GM12878 (cell line): ENCODE data around the gene AGPAT2.

Experiments used
- ATF2 ChIP-seq: IDR thresholded peaks from 2 replicates; pipeline ENCODE4 v1.6.1; 2012; ENCODE audit warnings: low read length, inconsistent platforms
- CBFB ChIP-seq: IDR thresholded peaks from 2 replicates; pipeline ENCODE4 v1.6.1; 2016; ENCODE audit warnings: antibody characterized with exemption, low read depth
- CHD1 ChIP-seq: IDR thresholded peaks from 2 replicates; pipeline ENCODE4 v1.6.1; 2012; ENCODE audit warnings: low read depth, low read length, improper control_type of control experiment
- CTCF ChIP-seq, 3 experiments: IDR thresholded peaks in 2 of 3; conservative IDR thresholded peaks in 1 of 3; 2 replicates each; pipeline ENCODE4 v1.5.1; 2011; ENCODE audit warnings: low read depth in 3 of 3, low read length in 3 of 3, mild to moderate bottlenecking in 3 of 3, control low read depth in 2 of 3, moderate library complexity in 2 of 3, inconsistent platforms in 1 of 3, mixed read lengths in 1 of 3; ENCODE audit not compliant: control insufficient read depth in 2 of 3, insufficient read depth in 1 of 3; ENCODE audit errors: extremely low read depth in 1 of 3
- KDM1A ChIP-seq: fragments of 200-600 bp; sonication (generic); IDR thresholded peaks from 2 replicates; pipeline ENCODE4 v1.6.1; 2016; ENCODE audit warnings: borderline replicate concordance
- MTA2 ChIP-seq: fragments of 450-650 bp; IDR thresholded peaks from 2 replicates; pipeline ENCODE4 v1.6.1; 2016; ENCODE audit warnings: low read depth, mild to moderate bottlenecking, moderate library complexity
- POLR2A ChIP-seq: IDR thresholded peaks from 2 replicates; pipeline ENCODE4 v1.6.1; 2011; ENCODE audit warnings: low read depth, mild to moderate bottlenecking, low read length
- RCOR1 ChIP-seq: conservative IDR thresholded peaks from 2 replicates; pipeline ENCODE4 v1.6.1; 2012; ENCODE audit warnings: low read depth, low read length, improper control_type of control experiment
- REST ChIP-seq: IDR thresholded peaks from 2 replicates; pipeline ENCODE4 v1.6.1; 2012; ENCODE audit warnings: mild to moderate bottlenecking, low read depth, low read length
- SIN3A ChIP-seq: IDR thresholded peaks from 2 replicates; pipeline ENCODE4 v1.6.1; 2012; ENCODE audit warnings: low read depth, low read length, improper control_type of control experiment
- TBL1XR1 ChIP-seq: IDR thresholded peaks from 2 replicates; pipeline ENCODE4 v1.6.1; 2012; ENCODE audit warnings: low read depth, low read length, improper control_type of control experiment
- TCF7 ChIP-seq: IDR thresholded peaks from 2 replicates; pipeline ENCODE4 v1.6.1; 2014; ENCODE audit warnings: antibody characterized with exemption, borderline replicate concordance
- USF2 ChIP-seq: IDR thresholded peaks from 2 replicates; pipeline ENCODE4 v1.6.1; 2011; ENCODE audit warnings: low read depth, low read length, improper control_type of control experiment, borderline replicate concordance
- ZNF687 ChIP-seq: fragments of 450-650 bp; IDR thresholded peaks from 2 replicates; pipeline ENCODE4 v1.6.1; 2017; ENCODE audit warnings: mild to moderate bottlenecking, moderate library complexity

- no peak for TF ChIP-seq TCF7
- TF ChIP-seq CTCF (IDR thresholded peaks at IDR 0.05 in 2 of 3, conservative IDR thresholded peaks at IDR 0.05 in 1 of 3; ENCODE audit: control insufficient read depth in 2 of 3, extremely low read depth in 1 of 3, insufficient read depth in 1 of 3, low read depth in 3 of 3, low read length in 3 of 3), result no peak
- no peak for TF ChIP-seq RCOR1
- TF ChIP-seq POLR2A, result no peak
- no peak for TF ChIP-seq CHD1
- no peak for TF ChIP-seq MTA2
- no peak for TF ChIP-seq TBL1XR1
- TF ChIP-seq KDM1A, result no peak
- no peak for TF ChIP-seq SIN3A
- no peak for TF ChIP-seq ATF2
- TF ChIP-seq ZNF687, result no peak
- no peak for TF ChIP-seq USF2
- TF ChIP-seq CBFB, result no peak
- TF ChIP-seq REST, result no peak
Measured at GRCh38 chr9:136689108-136689460, 1.8 kb upstream of the AGPAT2 start.
